ENCODE measurements around the gene INTS11. TPM values are rescaled to one million over a fixed set of nuclear protein-coding genes. Genes with fewer than 3 reads are reported as not detected.

INTS11 gene
- total RNA-seq, 4 donors from 2014 or later = 61.5 to 82.0 (median 63.6) TPM

DNA sequence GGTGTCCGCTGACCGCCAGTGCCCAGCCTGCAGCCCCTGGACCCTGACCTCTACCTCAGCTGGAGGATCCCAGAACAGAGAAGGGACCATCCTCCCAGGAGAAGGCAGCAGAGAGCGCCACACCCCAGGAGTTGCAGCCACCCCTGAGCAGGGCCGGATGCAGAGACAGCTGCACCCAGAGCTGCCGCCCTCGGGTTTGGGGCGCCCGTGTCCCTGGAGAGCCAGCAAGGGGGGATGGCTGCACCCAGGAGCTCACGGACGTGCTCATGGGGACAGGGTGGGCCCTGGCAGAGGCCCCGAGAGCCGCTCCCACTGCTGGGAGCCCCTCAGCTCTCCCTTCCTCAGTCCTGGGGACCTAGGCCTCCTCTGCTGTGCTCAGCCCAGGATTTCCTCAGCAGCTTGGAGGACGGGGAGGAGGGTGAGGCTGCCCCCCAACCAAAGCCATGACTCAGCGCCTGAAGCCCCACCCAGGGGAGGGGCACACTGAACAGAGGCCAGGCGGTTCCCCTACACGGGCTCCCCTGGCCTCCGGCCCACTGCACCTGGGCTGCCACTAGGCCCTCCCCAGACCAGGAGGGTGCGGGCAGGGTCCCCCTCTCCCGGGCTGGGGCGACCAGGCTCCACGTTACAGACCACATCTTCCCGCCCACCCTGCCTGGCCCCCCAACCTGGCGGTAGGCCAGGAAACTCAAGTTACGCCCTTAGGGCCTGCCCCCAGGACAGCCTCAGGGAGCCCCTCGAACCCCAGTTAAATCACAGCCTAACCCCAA, 19.0 kb downstream of the INTS11 start:
- peak; percentile 34 for DNase-seq
- Histone ChIP-seq H3K36me3 (peaks cover 0 to 6% (median 0%) of the 10 kb centered on the region in 3 donors), H3K4me3 (peak overlapping the region; percentile 70 to 76 (median 74)), H3K4me1 (peaks cover 59 to 84% (median 71%) of the 10 kb centered on the region in 3 donors), H3K27ac (peak overlapping the region; percentile 86 to 99 (median 98)), H3K27me3 (no peaks in the 10 kb centered on the region), H3K9me3 (no peaks in the 10 kb centered on the region)
- TF ChIP-seq, protein P1, sequence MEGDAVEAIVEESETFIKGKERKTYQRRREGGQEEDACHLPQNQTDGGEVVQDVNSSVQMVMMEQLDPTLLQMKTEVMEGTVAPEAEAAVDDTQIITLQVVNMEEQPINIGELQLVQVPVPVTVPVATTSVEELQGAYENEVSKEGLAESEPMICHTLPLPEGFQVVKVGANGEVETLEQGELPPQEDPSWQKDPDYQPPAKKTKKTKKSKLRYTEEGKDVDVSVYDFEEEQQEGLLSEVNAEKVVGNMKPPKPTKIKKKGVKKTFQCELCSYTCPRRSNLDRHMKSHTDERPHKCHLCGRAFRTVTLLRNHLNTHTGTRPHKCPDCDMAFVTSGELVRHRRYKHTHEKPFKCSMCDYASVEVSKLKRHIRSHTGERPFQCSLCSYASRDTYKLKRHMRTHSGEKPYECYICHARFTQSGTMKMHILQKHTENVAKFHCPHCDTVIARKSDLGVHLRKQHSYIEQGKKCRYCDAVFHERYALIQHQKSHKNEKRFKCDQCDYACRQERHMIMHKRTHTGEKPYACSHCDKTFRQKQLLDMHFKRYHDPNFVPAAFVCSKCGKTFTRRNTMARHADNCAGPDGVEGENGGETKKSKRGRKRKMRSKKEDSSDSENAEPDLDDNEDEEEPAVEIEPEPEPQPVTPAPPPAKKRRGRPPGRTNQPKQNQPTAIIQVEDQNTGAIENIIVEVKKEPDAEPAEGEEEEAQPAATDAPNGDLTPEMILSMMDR (IDR thresholded peaks at IDR 0.05) = no peak
- peak in 1 of 4 donors; percentile 38 for TF ChIP-seq POLR2A (IDR thresholded peaks at IDR 0.05)
- 5 to 20% methylated on average over 1 to 10 of the region's 25 CpGs for WGBS, 2 donors
- intact Hi-C loops (cut with DNase I) = no loop called here

DNA sequence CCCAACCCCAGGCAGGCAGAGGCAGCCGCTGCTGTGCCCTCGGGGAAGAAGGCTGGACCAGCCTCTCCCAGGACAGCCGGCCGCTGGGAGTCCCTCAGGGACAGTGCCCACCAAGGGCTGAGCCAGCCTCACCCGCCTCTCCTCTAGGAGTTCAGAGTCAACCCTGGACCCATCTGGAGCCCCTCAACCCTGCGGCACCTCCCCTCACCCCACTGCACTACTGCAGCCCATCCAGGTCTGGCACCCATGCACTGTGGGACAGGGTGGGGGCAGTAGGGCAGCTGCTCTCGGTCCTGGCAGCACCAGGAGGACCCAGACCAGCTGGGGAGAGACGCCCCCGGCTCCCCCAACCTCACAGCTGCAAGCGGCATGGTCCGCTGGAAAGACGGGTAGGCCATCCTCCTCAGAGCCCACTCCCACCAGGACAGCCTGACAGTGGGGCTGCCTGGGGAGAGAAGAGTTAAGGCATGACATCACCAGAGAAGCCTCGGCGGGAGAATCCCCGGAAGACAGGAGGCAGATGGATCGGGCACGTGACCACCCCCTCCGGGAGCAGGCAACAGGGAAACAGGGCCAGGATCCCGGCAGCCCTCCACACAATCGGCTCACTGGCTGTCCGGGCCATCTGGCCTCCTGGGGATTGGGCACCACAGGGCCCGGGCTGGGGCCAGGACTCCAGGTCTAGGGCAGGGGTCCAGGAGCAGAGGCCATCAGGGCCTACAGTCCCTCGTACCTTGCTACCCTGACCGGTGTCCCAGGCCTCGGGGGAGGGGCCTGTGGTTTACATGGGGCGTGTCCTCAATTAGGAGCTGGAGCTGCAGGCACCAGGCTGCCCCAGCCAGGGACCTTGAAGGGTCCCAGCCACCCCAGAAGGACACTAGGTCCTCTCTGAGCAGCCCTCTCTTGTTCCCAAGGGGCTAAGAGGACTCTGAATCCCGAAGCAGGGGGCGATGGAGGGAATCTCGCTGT, 19.8 kb downstream of the INTS11 start:
- Histone ChIP-seq H3K9me3 (no peaks in the 10 kb centered on the region), H3K27me3 (no peaks in the 10 kb centered on the region), H3K36me3 (peaks cover 0 to 10% (median 0%) of the 10 kb centered on the region in 3 donors), H3K4me3 (peak overlapping the region; percentile 70 to 76 (median 74)), H3K4me1 (peaks cover 50 to 79% (median 62%) of the 10 kb centered on the region in 3 donors), H3K27ac (peak overlapping the region; percentile 86 to 99 (median 98))
- TF ChIP-seq POLR2A (IDR thresholded peaks at IDR 0.05) = no peak
- TF ChIP-seq, protein P1 (IDR thresholded peaks at IDR 0.05) = no peak
- no peak for DNase-seq
- intact Hi-C loops (cut with DNase I) = no loop called here
- 7 to 17% methylated on average over 3 to 7 of the region's 29 CpGs for WGBS, 2 donors

DNA sequence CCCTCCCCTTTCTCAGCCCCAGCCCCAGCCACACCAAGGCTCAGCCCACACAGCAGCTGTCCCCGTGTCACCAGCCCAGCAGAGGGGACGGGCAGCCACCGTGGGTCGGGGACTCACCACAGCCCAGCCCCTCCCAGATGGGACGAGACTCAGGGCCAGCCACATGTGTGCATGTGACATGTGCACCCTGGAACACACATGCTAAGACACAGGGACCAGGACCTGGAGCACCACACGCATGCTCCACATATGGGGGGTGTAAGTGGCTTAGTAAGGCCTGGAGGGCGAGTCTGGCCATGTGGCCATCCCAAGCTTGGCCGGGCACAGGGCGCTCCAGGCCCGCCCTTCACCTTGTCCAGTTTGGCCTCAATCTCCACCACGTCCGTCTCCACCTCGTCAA, 20.7 kb downstream of the INTS11 start:
- TF ChIP-seq, protein P1 (IDR thresholded peaks at IDR 0.05) = no peak
- no peak for TF ChIP-seq POLR2A (IDR thresholded peaks at IDR 0.05)

DNA sequence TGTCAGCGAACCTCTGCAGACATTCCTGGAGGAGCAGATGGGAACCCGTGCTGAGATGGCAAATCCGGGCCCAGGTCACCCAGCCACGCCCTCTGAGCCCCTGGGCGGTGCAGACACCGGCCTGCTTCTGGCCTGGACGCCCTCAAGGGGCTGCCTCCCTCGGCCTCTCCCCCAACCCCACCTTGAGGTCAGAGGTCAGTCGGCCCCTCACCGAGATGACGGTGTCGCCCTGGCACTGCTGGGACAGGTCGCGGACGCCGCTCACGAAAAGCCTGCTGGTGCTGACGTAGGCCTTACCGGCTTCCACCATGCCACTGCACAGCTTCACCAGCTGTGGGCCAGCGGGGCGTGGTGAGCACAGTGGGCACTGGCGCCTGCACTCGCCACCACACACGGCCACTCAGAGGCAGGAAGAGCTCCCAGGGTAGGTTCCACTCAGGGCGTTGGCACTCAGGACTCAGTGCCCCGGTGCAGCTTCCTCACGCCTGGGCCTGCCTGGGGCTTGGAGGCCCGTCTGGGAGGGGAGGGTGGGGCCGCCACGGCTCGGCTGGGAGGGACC, 21.4 kb downstream of the INTS11 start:
- intact Hi-C loops (cut with DNase I) = no loop called here
- H3K4me3 ChIP-seq = peak overlapping the region in 3 of 4 donors; percentile 29 to 76 (median 70)

More for the DNA sequence above, 20.7 kb downstream of the INTS11 start:
- Histone ChIP-seq H3K9me3 (no peaks in the 10 kb centered on the region), H3K27ac (peak overlapping the region; percentile 86 to 99 (median 98)), H3K36me3 (peaks cover 0 to 18% (median 0%) of the 10 kb centered on the region in 3 donors), H3K27me3 (no peaks in the 10 kb centered on the region), H3K4me1 (peaks cover 45 to 70% (median 55%) of the 10 kb centered on the region in 3 donors), H3K4me3 (peak overlapping the region; percentile 70 to 76 (median 74))
- DNase-seq = no peak
- intact Hi-C loops (cut with DNase I) = no loop called here
- 70% methylated on average over 4 of the region's 13 CpGs; no CpG with 5 or more reads in 1 of the 2 donors for WGBS, 2 donors

More for the DNA sequence above, 21.4 kb downstream of the INTS11 start:
- H3K4me1 ChIP-seq = peaks cover 45 to 69% (median 55%) of the 10 kb centered on the region in 3 donors
- no peak for DNase-seq
- H3K36me3 ChIP-seq = peaks cover 0 to 26% (median 2%) of the 10 kb centered on the region in 3 donors
- no peaks in the 10 kb centered on the region for H3K27me3 ChIP-seq
- TF ChIP-seq POLR2A (IDR thresholded peaks at IDR 0.05) = no peak
- TF ChIP-seq, protein P1 (IDR thresholded peaks at IDR 0.05) = no peak
- H3K9me3 ChIP-seq = no peaks in the 10 kb centered on the region
- H3K27ac ChIP-seq = peak overlapping the region; percentile 86 to 99 (median 98)
- 55% methylated on average over 4 of the region's 31 CpGs; no CpG with 5 or more reads in 1 of the 2 donors for WGBS, 2 donors
